Measurements from ENCODE around the gene SYTL3. TPM values are rescaled to one million over a fixed set of nuclear protein-coding genes. Genes with fewer than 3 reads are reported as not detected.
"Not testable (repeated sequence)": the region's sequence is repeated elsewhere in the genome, so short reads cannot be mapped to it uniquely, and the experiment has no call there.

The SYTL3 gene
- 1 to 10 TPM; 3.1 to 4.3 (median 3.6) TPM for total RNA-seq
- polyA plus RNA-seq: 1 to 10 TPM; 1.6 to 6.9 (median 1.8) TPM

GRCh38 chr6:158649289-158650143, at the start of gene SYTL3:
Gene SYTL3, plus strand, starts transcription at chr6:158650054. Its CDS starts 13,215 bp downstream, at chr6:158663269.
- WGBS, 2 donors: 51 to 63% methylated on average over 15 of the region's 15 CpGs
- Histone ChIP-seq H3K9me3 (no peaks in the 10 kb centered on the region), H3K27me3 (no peaks in the 10 kb centered on the region), H3K27ac (peak within 1 kb of the TSS in 3 of 4 donors; percentile 38 to 74 (median 59)), H3K36me3 (no peaks in the 10 kb centered on the region), H3K4me3 (no peak within 1 kb of the TSS), H3K4me1 (peaks cover 0 to 19% (median 14%) of the 10 kb centered on the region in 4 donors)
- peak; percentile 70 for DNase-seq
- TF ChIP-seq EP300 (IDR thresholded peaks at IDR 0.05) (no peak), POLR2A (IDR thresholded peaks at IDR 0.05) (no peak), POLR2AphosphoS5 (IDR thresholded peaks at IDR 0.05) (peak in 3 of 4 donors; percentile 44 to 63 (median 50))
- intact Hi-C loops (cut with DNase I): no loop called here

- Histone ChIP-seq H3K27ac (no peak overlapping the region), H3K4me3 (no peak overlapping the region), H3K36me3 (peaks cover 0 to 44% (median 5%) of the 10 kb centered on the region in 4 donors), H3K27me3 (no peaks in the 10 kb centered on the region), H3K4me1 (no peaks in the 10 kb centered on the region), H3K9me3 (no peaks in the 10 kb centered on the region)
- no peak for TF ChIP-seq EP300 (IDR thresholded peaks at IDR 0.05)
- TF ChIP-seq POLR2AphosphoS5 (IDR thresholded peaks at IDR 0.05): no peak
- DNase-seq: no peak
- WGBS, 2 donors: 79 to 89% methylated on average over 15 of the region's 15 CpGs
- intact Hi-C loops (cut with DNase I): loop anchor here (2.0 kb wide), 1 partner anchor 385 kb away; no protein-coding TSS in a partner anchor
Observed at GRCh38 chr6:158603261-158604047, 46.4 kb upstream of the SYTL3 start.

- 89 to 97% methylated on average over 6 of the region's 6 CpGs for WGBS, 2 donors
- no peaks in the 10 kb centered on the region for H3K9me3 ChIP-seq
- no peak for DNase-seq
- no peak overlapping the region for H3K4me3 ChIP-seq
- no peak overlapping the region for H3K27ac ChIP-seq
- no peak for TF ChIP-seq POLR2A (IDR thresholded peaks at IDR 0.05)
- TF ChIP-seq POLR2AphosphoS5 (IDR thresholded peaks at IDR 0.05): no peak
- TF ChIP-seq EP300 (IDR thresholded peaks at IDR 0.05): no peak
- no peak for TF ChIP-seq CTCF (IDR thresholded peaks at IDR 0.05)
- peaks cover 0 to 49% (median 10%) of the 10 kb centered on the region in 4 donors for H3K36me3 ChIP-seq
- no peaks in the 10 kb centered on the region for H3K4me1 ChIP-seq
- H3K27me3 ChIP-seq: no peaks in the 10 kb centered on the region
- intact Hi-C loops (cut with DNase I): loop anchor here (2.0 kb wide), 1 partner anchor 385 kb away; no protein-coding TSS in a partner anchor
Observed at GRCh38 chr6:158604048-158604406, 45.8 kb upstream of the SYTL3 start.

GRCh38 chr6:158605266-158605878, 44.5 kb upstream of the SYTL3 start:
- no peaks in the 10 kb centered on the region for H3K4me1 ChIP-seq
- 41 to 49% methylated on average over 13 of the region's 13 CpGs for WGBS, 2 donors
- no peaks in the 10 kb centered on the region for H3K27me3 ChIP-seq
- peak; percentile 26 to 74 (median 72) for TF ChIP-seq CTCF (IDR thresholded peaks at IDR 0.05)
- no peak for TF ChIP-seq EP300 (IDR thresholded peaks at IDR 0.05)
- intact Hi-C loops (cut with DNase I): loop anchor here (2.0 kb wide), 1 partner anchor 387 kb away; no protein-coding TSS in a partner anchor
- DNase-seq: no peak
- H3K27ac ChIP-seq: no peak overlapping the region
- H3K36me3 ChIP-seq: peaks cover 0 to 50% (median 18%) of the 10 kb centered on the region in 4 donors
- H3K4me3 ChIP-seq: no peak overlapping the region
- H3K9me3 ChIP-seq: no peaks in the 10 kb centered on the region

- H3K27ac ChIP-seq; H3K4me3 ChIP-seq; H3K9me3 ChIP-seq; H3K27me3 ChIP-seq; H3K4me1 ChIP-seq; intact Hi-C loops (cut with DNase I); DNase-seq: not testable (repeated sequence)
- WGBS, 2 donors: 83 to 96% methylated on average over 15 of the region's 15 CpGs
- H3K36me3 ChIP-seq: peaks cover 0 to 57% (median 19%) of the 10 kb centered on the region in 4 donors
Observed at GRCh38 chr6:158606011-158606410, 43.8 kb upstream of the SYTL3 start.
